Measurements from ENCODE around the gene TNNI2. TPM values are rescaled to one million over a fixed set of nuclear protein-coding genes. Genes with fewer than 3 reads are reported as not detected.

The TNNI2 gene
- total and polyA plus RNA-seq, 4 donors, result 0.22 to 0.28 TPM; not detected in 2

- Histone ChIP-seq H3K27ac (ENCODE audit: low read depth in 1 of 2, low read length in 2 of 2) (no peak overlapping the region), H3K36me3 (ENCODE audit: control insufficient read depth in 4 of 4, insufficient read depth in 3 of 4, low read depth in 1 of 4, low read length in 3 of 4) (no peaks in the 10 kb centered on the region)
Measured at GRCh38 chr11:1888811-1889210, 50.0 kb downstream of the TNNI2 start.

GRCh38 chr11:1889224-1889930 is 50.6 kb downstream of the TNNI2 start:
- no peaks in the 10 kb centered on the region for H3K27me3 ChIP-seq (ENCODE audit: control insufficient read depth in 4 of 4, insufficient read depth in 4 of 4, low read length in 3 of 4)
- no peak overlapping the region for H3K9ac ChIP-seq (ENCODE audit: low read depth in 1 of 2, low read length in 2 of 2)
- peaks cover 0 to 6% (median 0%) of the 10 kb centered on the region in 4 donors for H3K4me1 ChIP-seq (ENCODE audit: control insufficient read depth in 4 of 4, insufficient read depth in 4 of 4, low read length in 3 of 4)
- no peak for DNase-seq (ENCODE audit: low spot score)
- no peaks in the 10 kb centered on the region for H3K36me3 ChIP-seq (ENCODE audit: control insufficient read depth in 4 of 4, insufficient read depth in 3 of 4, low read depth in 1 of 4, low read length in 3 of 4)
- no peaks in the 10 kb centered on the region for H3K9me3 ChIP-seq (ENCODE audit: control insufficient read depth in 4 of 4, low read length in 3 of 4)
- 79% methylated on average over 34 of the region's 34 CpGs for WGBS
- H3K27ac ChIP-seq (ENCODE audit: low read depth in 1 of 2, low read length in 2 of 2), result no peak overlapping the region
- H3K4me3 ChIP-seq (ENCODE audit: low read depth in 1 of 3, low read length in 3 of 3), result no peak overlapping the region
- no peak for TF ChIP-seq REST (IDR thresholded peaks at IDR 0.05)
- TF ChIP-seq FOXA2 (IDR thresholded peaks at IDR 0.05), result no peak
- no peak for TF ChIP-seq RAD21 (IDR thresholded peaks at IDR 0.05)

More at GRCh38 chr11:1888811-1889210, 50.0 kb downstream of the TNNI2 start:
- DNase-seq (ENCODE audit: low spot score), result no peak
- H3K27me3 ChIP-seq (ENCODE audit: control insufficient read depth in 4 of 4, insufficient read depth in 4 of 4, low read length in 3 of 4), result no peaks in the 10 kb centered on the region
- WGBS, result 87% methylated on average over 6 of the region's 6 CpGs
- H3K4me1 ChIP-seq (ENCODE audit: control insufficient read depth in 4 of 4, insufficient read depth in 4 of 4, low read length in 3 of 4), result peaks cover 0 to 6% (median 0%) of the 10 kb centered on the region in 4 donors
- no peak for TF ChIP-seq MAX (IDR thresholded peaks at IDR 0.05)
- no peak for TF ChIP-seq YY1 (IDR thresholded peaks at IDR 0.05)
- TF ChIP-seq CTCF (IDR thresholded peaks at IDR 0.05; ENCODE audit: low read depth, low read length, missing input control), result no peak
- TF ChIP-seq EGR1 (IDR thresholded peaks at IDR 0.05; ENCODE audit: low read depth in 2 of 2), result no peak
- no peak for TF ChIP-seq FOXA1 (IDR thresholded peaks at IDR 0.05)
- no peak for TF ChIP-seq HNF4A (conservative IDR thresholded peaks at IDR 0.05)
- no peak for TF ChIP-seq NR2F2 (IDR thresholded peaks at IDR 0.05)
- H3K4me3 ChIP-seq (ENCODE audit: low read depth in 1 of 3, low read length in 3 of 3), result no peak overlapping the region
- H3K9ac ChIP-seq (ENCODE audit: low read depth in 1 of 2, low read length in 2 of 2), result no peak overlapping the region
- no peaks in the 10 kb centered on the region for H3K9me3 ChIP-seq (ENCODE audit: control insufficient read depth in 4 of 4, low read length in 3 of 4)
